H1 (cell line): ENCODE results near the gene WLS. TPM values are rescaled to one million over a fixed set of nuclear protein-coding genes. Genes with fewer than 3 reads are reported as not detected.

Experiments
- CTCF ChIA-PET: fragments of 300-600 bp; sonication (Branson Sonifier 250); formaldehyde crosslinking; loops from one replicate; lab custom pipeline; 2021; ENCODE audit not compliant: partially characterized antibody; lab: Charles Lee
- POLR2A ChIA-PET: fragments of 300-600 bp; sonication (Branson Sonifier 250); formaldehyde crosslinking; loops from one replicate; lab custom pipeline; 2021; ENCODE audit warnings: inconsistent platforms; ENCODE audit not compliant: partially characterized antibody; lab: Charles Lee
- DNase-seq, 2 experiments: peaks; one replicate each; pipeline versions ENCODE4 v3.0.0 to v3.0.0-alpha.2; 2010 to 2022; ENCODE audit warnings: low spot score in 2 of 2, low read depth in 1 of 2, mixed read lengths in 1 of 2
- FAIRE-seq: peaks from 2 replicates; lab custom pipeline; 2011; peaks lifted over from hg19 to GRCh38; lab: Jason Lieb, UNC
- H2AFZ ChIP-seq: 2 replicates; pipeline ENCODE4 v1.8.1; 2012; ENCODE audit warnings: low read length, inconsistent platforms
- H2AK5ac ChIP-seq: 2 replicates; pipeline ENCODE4 v1.6.1; 2013; ENCODE audit warnings: low read depth, low read length
- H2BK120ac ChIP-seq: replicated peaks from 2 replicates; pipeline ENCODE3; 2013; ENCODE audit warnings: low read depth, low read length, inconsistent platforms
- H2BK12ac ChIP-seq: 2 replicates; pipeline ENCODE4 v1.6.1; 2013; ENCODE audit warnings: low read depth, low read length
- H2BK15ac ChIP-seq: 2 replicates; pipeline ENCODE4 v1.6.1; 2013; ENCODE audit warnings: low read length
- H2BK20ac ChIP-seq: 2 replicates; pipeline ENCODE4 v1.6.1; 2013; ENCODE audit warnings: low read length
- H2BK5ac ChIP-seq: 2 replicates; pipeline ENCODE4 v1.6.1; 2013; ENCODE audit warnings: low read depth, low read length
- H3K14ac ChIP-seq: 2 replicates; pipeline ENCODE4 v1.6.1; 2013; ENCODE audit warnings: inconsistent platforms; ENCODE audit not compliant: insufficient read length
- H3K18ac ChIP-seq: 2 replicates; pipeline ENCODE4 v1.6.1; 2013; ENCODE audit warnings: low read length; ENCODE audit errors: extremely low read depth
- H3K23ac ChIP-seq: 2 replicates; pipeline ENCODE4 v1.6.1; 2013; ENCODE audit warnings: inconsistent platforms; ENCODE audit not compliant: insufficient read length
- H3K23me2 ChIP-seq: 2 replicates; pipeline ENCODE4 v1.6.1; 2013; ENCODE audit warnings: low read depth, low read length
- H3K27ac ChIP-seq: 2 replicates; pipeline ENCODE4 v1.6.1; 2011; ENCODE audit warnings: low read depth, low read length, inconsistent platforms
- H3K27me3 ChIP-seq, 4 experiments: replicated peaks in 1 of 4; 1 replicate in 1 of 4; 2 replicates in 3 of 4; pipeline versions ENCODE4 v1.6.1 to v1.8.1; 2011 to 2013; ENCODE audit warnings: low read length in 3 of 4, mild to moderate bottlenecking in 3 of 4, inconsistent platforms in 2 of 4, mixed read lengths in 2 of 4, moderate library complexity in 1 of 4; ENCODE audit not compliant: control insufficient read depth in 3 of 4, insufficient read depth in 3 of 4; ENCODE audit errors: extremely low read depth in 1 of 4
- H3K36me3 ChIP-seq, 4 experiments: 2 replicates each; pipeline versions ENCODE4 v1.6.1 to v1.8.1; 2011 to 2013; ENCODE audit warnings: mild to moderate bottlenecking in 4 of 4, low read length in 3 of 4, moderate library complexity in 2 of 4, control low read depth in 1 of 4, inconsistent platforms in 1 of 4; ENCODE audit not compliant: insufficient read depth in 4 of 4, control insufficient read depth in 2 of 4
- H3K4ac ChIP-seq: replicated peaks from 2 replicates; pipeline ENCODE3; 2013; ENCODE audit warnings: low read length, low read depth, mixed read lengths, inconsistent platforms; ENCODE audit not compliant: insufficient read length
- H3K4me1 ChIP-seq, 4 experiments: replicated peaks in 1 of 4; 1 replicate in 1 of 4; 2 replicates in 3 of 4; pipeline versions ENCODE4 v1.6.1 to v1.8.1; 2011 to 2013; ENCODE audit warnings: low read length in 3 of 4, inconsistent platforms in 2 of 4, mixed read lengths in 1 of 4; ENCODE audit not compliant: insufficient read depth in 4 of 4, control insufficient read depth in 3 of 4
- H3K4me2 ChIP-seq, 2 experiments: 2 replicates each; pipeline versions ENCODE4 v1.6.1 to v1.8.1; 2011 to 2013; ENCODE audit warnings: low read depth in 2 of 2, low read length in 2 of 2, control low read depth in 1 of 2, inconsistent platforms in 1 of 2, mild to moderate bottlenecking in 1 of 2; ENCODE audit not compliant: insufficient read depth in 1 of 2
- H3K4me3 ChIP-seq, 4 experiments: fragments of 200-600, 300-600 bp in 1 of 4; sonication (generic), shearing (Covaris generic), sonication (Bioruptor Twin) in 1 of 4; 2 replicates each; pipeline versions ENCODE4 v1.5.1 to v1.8.1; 2011 to 2016; ENCODE audit warnings: low read length in 4 of 4, low read depth in 3 of 4, control low read depth in 2 of 4, inconsistent platforms in 2 of 4, mild to moderate bottlenecking in 2 of 4, mixed read lengths in 1 of 4, moderate library complexity in 1 of 4; ENCODE audit not compliant: insufficient read depth in 2 of 4; ENCODE audit errors: extremely low read depth in 1 of 4
- H3K56ac ChIP-seq: replicated peaks from 2 replicates; pipeline ENCODE3; 2013; ENCODE audit warnings: low read depth, mild to moderate bottlenecking, mixed read lengths, low read length, inconsistent platforms; ENCODE audit not compliant: insufficient read length
- H3K79me1 ChIP-seq: 2 replicates; pipeline ENCODE4 v1.6.1; 2013; ENCODE audit warnings: low read depth, low read length, control low read depth
- H3K79me2 ChIP-seq, 2 experiments: 2 replicates each; pipeline versions ENCODE4 v1.6.1 to v1.8.1; 2012 to 2013; ENCODE audit warnings: low read length in 2 of 2, mild to moderate bottlenecking in 2 of 2, inconsistent platforms in 1 of 2; ENCODE audit not compliant: insufficient read depth in 2 of 2, control insufficient read depth in 1 of 2
- H3K9ac ChIP-seq, 4 experiments: replicated peaks in 1 of 4; 1 replicate in 1 of 4; 2 replicates in 3 of 4; pipeline versions ENCODE4 v1.6.1 to v1.8.1; 2011 to 2013; ENCODE audit warnings: low read depth in 3 of 4, low read length in 3 of 4, control low read depth in 2 of 4, mild to moderate bottlenecking in 2 of 4, moderate library complexity in 2 of 4, inconsistent platforms in 1 of 4; ENCODE audit errors: extremely low read depth in 1 of 4
- H3K9me3 ChIP-seq, 2 experiments: 2 replicates each; pipeline versions ENCODE4 v1.6.1 to v1.8.1; 2012 to 2013; ENCODE audit warnings: mild to moderate bottlenecking in 2 of 2, moderate library complexity in 2 of 2, control low read depth in 1 of 2, inconsistent platforms in 1 of 2, low read depth in 1 of 2, low read length in 1 of 2, mixed read lengths in 1 of 2; ENCODE audit not compliant: insufficient read depth in 2 of 2
- H4K20me1 ChIP-seq, 2 experiments: replicated peaks in 1 of 2; 2 replicates each; pipeline versions ENCODE3 to v1.8.1; 2011 to 2013; ENCODE audit warnings: inconsistent platforms in 2 of 2, low read length in 2 of 2, mild to moderate bottlenecking in 1 of 2; ENCODE audit not compliant: insufficient read depth in 2 of 2, control insufficient read depth in 1 of 2
- H4K5ac ChIP-seq: 2 replicates; pipeline ENCODE4 v1.6.1; 2013; ENCODE audit warnings: low read length, low read depth, mixed read lengths, inconsistent platforms; ENCODE audit not compliant: insufficient read length
- H4K8ac ChIP-seq: 2 replicates; pipeline ENCODE4 v1.8.0; 2013; ENCODE audit warnings: mild to moderate bottlenecking, moderate library complexity, low read length, inconsistent platforms; ENCODE audit not compliant: insufficient read depth; ENCODE audit errors: extremely low read depth
- H4K91ac ChIP-seq: replicated peaks from 2 replicates; pipeline ENCODE3; 2013; ENCODE audit warnings: low read length, mixed read lengths, inconsistent platforms; ENCODE audit not compliant: insufficient read length
- CBX5 ChIP-seq: fragments of 300-800, 300-1000 bp; sonication (generic); IDR thresholded peaks from 2 replicates; pipeline ENCODE4 v1.7.1; 2016; ENCODE audit warnings: antibody characterized with exemption, low read length, low read depth
- CHD2 ChIP-seq: IDR thresholded peaks from 2 replicates; pipeline ENCODE4 v1.6.1; 2012; ENCODE audit warnings: low read length, improper control_type of control experiment
- EGR1 ChIP-seq: IDR thresholded peaks from 2 replicates; pipeline ENCODE4 v1.6.1; 2011; ENCODE audit warnings: low read depth, low read length, borderline replicate concordance
- KDM4A ChIP-seq: IDR thresholded peaks from one replicate; pipeline ENCODE4 v1.7.1; 2012; ENCODE audit warnings: low read depth, mild to moderate bottlenecking, moderate library complexity, low read length, inconsistent platforms; ENCODE audit not compliant: severe bottlenecking
- PHF8 ChIP-seq: fragments of 200-600 bp; sonication (generic); conservative IDR thresholded peaks from 2 replicates; pipeline ENCODE4 v1.7.1; 2012; ENCODE audit warnings: low read depth, mild to moderate bottlenecking, inconsistent platforms, low read length, moderate library complexity
- POLR2AphosphoS5 ChIP-seq: IDR thresholded peaks from 2 replicates; pipeline ENCODE4 v1.6.1; 2011; ENCODE audit warnings: low read depth, low read length
- SIN3A ChIP-seq, 2 experiments: IDR thresholded peaks in 1 of 2; conservative IDR thresholded peaks in 1 of 2; 2 replicates each; pipeline ENCODE4 v1.6.1; 2011 to 2012; ENCODE audit warnings: low read length in 2 of 2, improper control_type of control experiment in 1 of 2, low read depth in 1 of 2, mild to moderate bottlenecking in 1 of 2
- SIRT6 ChIP-seq: IDR thresholded peaks from one replicate; pipeline ENCODE4 v1.7.1; 2012; ENCODE audit warnings: low read length, inconsistent platforms
- SP2 ChIP-seq: IDR thresholded peaks from 2 replicates; pipeline ENCODE4 v1.6.1; 2012; ENCODE audit warnings: mild to moderate bottlenecking, low read length, inconsistent platforms
- SRF ChIP-seq: IDR thresholded peaks from 2 replicates; pipeline ENCODE4 v1.6.1; 2011; ENCODE audit warnings: mild to moderate bottlenecking, low read depth, low read length, moderate library complexity
- WGBS, 2 experiments: shearing (Covaris generic) in 1 of 2; methylation state at CpG; one replicate each; pipeline versions ENCODE4 v1.1.6 to v1.1.7; 2013 to 2015; ENCODE audit warnings: low lambda C conversion rate in 2 of 2, mixed read lengths in 2 of 2, inconsistent platforms in 1 of 2, low coverage in 1 of 2, missing lambda C conversion rate in 1 of 2; ENCODE audit not compliant: insufficient replicate concordance in 2 of 2, insufficient coverage in 1 of 2, insufficient read length in 1 of 2; ENCODE audit errors: extremely low coverage in 1 of 2, missing lambda C conversion rate in 1 of 2; 5-methylcytosine and 5-hydroxymethylcytosine counted together
- polyA plus RNA-seq, 7 experiments: library from polyadenylated mRNA; depleted of rRNA in 3 of 7; stranded (reverse) in 5 of 7; unstranded in 2 of 7; fragments of >200 nt in 5 of 7; fragments of 200-250 nt in 2 of 7; gene quantifications; 1 replicate in 5 of 7; 2 replicates in 1 of 7; 4 replicates in 1 of 7; pipeline versions ENCODE4 v1.2.1 to v1.2.3, GENCODE V29; 2011 to 2013; ENCODE audit warnings: missing spikeins in 2 of 7, mixed read lengths in 2 of 7
- total RNA-seq: library from RNA; stranded (reverse); fragmentation: NEBNext Ultra II Directional; extraction: Animal tissue kit (Norgen Biotek cat#: 25700); gene quantifications from 2 replicates; pipeline ENCODE4 v1.2.1, GENCODE V29; 2021
- TF ChIP-seq, protein P1 (sequence below): IDR thresholded peaks from 2 replicates; pipeline ENCODE4 v1.6.1; 2012; ENCODE audit warnings: inconsistent platforms

The WLS gene
- total and polyA plus RNA-seq, 2 of the 8 experiments (the other 6 are each of a cell fraction or from before 2014, with no cell fraction given): 1.2 to 2.7 TPM

DNA sequence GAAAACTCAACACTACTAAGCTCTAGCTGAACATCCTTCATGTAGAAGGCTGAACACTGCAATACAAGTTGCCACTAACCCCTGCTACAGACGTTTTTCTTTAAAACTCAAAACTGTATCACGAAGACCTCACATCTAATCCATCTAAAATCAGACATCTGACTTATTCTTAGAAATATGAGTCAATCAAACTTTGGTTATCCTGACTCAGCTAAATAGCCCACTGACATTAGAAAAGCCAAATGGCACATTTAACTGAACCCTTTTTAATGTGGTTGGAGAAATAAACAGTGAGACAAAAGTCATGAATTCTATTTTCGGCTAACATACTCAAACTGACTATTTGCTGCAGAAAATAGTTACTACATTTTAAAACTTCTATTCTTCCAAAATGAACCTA is 35.6 kb downstream of the WLS start:
- POLR2A ChIA-PET: interaction anchor here (1.4 kb wide), 1 partner anchor 35 kb away, joined by 3 read pairs; the partner anchor contains the start of gene WLS

More for the DNA sequence above, 35.6 kb downstream of the WLS start:
- peaks cover 0 to 3% (median 0%) of the 10 kb centered on the region in 4 experiments; a peak in 1 of 7 replicates for H3K4me1 ChIP-seq
- H2BK20ac ChIP-seq: no peak overlapping the region
- no peak overlapping the region for H3K4me2 ChIP-seq
- no peaks in the 10 kb centered on the region for H3K79me2 ChIP-seq
- no peak for DNase-seq
- TF ChIP-seq SRF (no peak), SIN3A (conservative IDR thresholded peaks at IDR 0.05 in 1 of 2, IDR thresholded peaks at IDR 0.05 in 1 of 2; ENCODE audit: low read depth in 1 of 2, low read length in 2 of 2) (no peak), KDM4A (no peak), CBX5 (no peak), SIRT6 (no peak), POLR2AphosphoS5 (no peak), SP2 (no peak), CHD2 (no peak), PHF8 (no peak), EGR1 (no peak)
- TF ChIP-seq, protein P1, sequence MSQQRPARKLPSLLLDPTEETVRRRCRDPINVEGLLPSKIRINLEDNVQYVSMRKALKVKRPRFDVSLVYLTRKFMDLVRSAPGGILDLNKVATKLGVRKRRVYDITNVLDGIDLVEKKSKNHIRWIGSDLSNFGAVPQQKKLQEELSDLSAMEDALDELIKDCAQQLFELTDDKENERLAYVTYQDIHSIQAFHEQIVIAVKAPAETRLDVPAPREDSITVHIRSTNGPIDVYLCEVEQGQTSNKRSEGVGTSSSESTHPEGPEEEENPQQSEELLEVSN: no peak
- H3K79me1 ChIP-seq: no peaks in the 10 kb centered on the region
- H3K4ac ChIP-seq: no peak overlapping the region
- no peak overlapping the region for H4K91ac ChIP-seq
- H2BK12ac ChIP-seq: no peak overlapping the region
- H3K23ac ChIP-seq: no peak overlapping the region
- no peaks in the 10 kb centered on the region for H3K23me2 ChIP-seq
- no peak for FAIRE-seq
- no peak overlapping the region for H4K8ac ChIP-seq
- H2BK5ac ChIP-seq: no peak overlapping the region
- H3K9ac ChIP-seq: no peak overlapping the region
- no peak overlapping the region for H2BK120ac ChIP-seq
- H3K27ac ChIP-seq: no peak overlapping the region
- H3K56ac ChIP-seq: no peak overlapping the region
- no peak overlapping the region for H3K18ac ChIP-seq
- 85% methylated on average over 3 of the region's 3 CpGs; no CpG with 5 or more reads in 1 of the 2 experiments for WGBS, 2 experiments
- no peak overlapping the region for H2AK5ac ChIP-seq
- no peak overlapping the region for H3K4me3 ChIP-seq
- H2AFZ ChIP-seq: no peak overlapping the region
- no peaks in the 10 kb centered on the region for H3K27me3 ChIP-seq
- H4K20me1 ChIP-seq: no peaks in the 10 kb centered on the region
- H3K14ac ChIP-seq: no peak overlapping the region
- no peak overlapping the region for H4K5ac ChIP-seq
- no peak overlapping the region for H2BK15ac ChIP-seq
- CTCF ChIA-PET: interaction anchor here (1.9 kb wide), 1 partner anchor 79 kb away, joined by 6 read pairs; no protein-coding TSS in a partner anchor
- H3K36me3 ChIP-seq: no peaks in the 10 kb centered on the region
- H3K9me3 ChIP-seq: no peaks in the 10 kb centered on the region
